ENCODE results near the gene AARS2. TPM values are rescaled to one million over a fixed set of nuclear protein-coding genes. Genes with fewer than 3 reads are reported as not detected.

Gene AARS2
- total RNA-seq, 3 donors from 2014 or later: 12.5 to 21.1 (median 15.9) TPM

DNA sequence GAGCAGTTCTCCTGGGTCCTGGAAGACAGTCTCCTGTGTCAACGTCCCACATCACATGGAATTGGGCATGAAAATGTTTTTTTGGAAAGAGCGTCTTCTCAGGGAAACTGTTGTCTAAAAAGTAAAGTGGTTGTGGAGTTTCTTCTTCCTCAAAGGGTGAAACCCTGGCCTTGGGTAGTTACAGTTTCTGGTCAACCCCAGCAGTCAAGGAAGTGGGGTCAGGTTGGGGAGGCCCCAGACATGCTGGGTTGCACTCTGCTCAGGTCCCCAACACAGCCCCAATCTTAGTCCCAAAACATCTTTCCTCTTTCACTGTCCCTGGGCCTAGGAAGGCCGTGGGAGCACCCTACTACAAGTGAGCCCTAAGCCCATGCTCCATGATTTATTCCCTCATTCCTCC, 46.8 kb downstream of the AARS2 start:
- no peak overlapping the region for H3K4me3 ChIP-seq
- TF ChIP-seq, protein P1, sequence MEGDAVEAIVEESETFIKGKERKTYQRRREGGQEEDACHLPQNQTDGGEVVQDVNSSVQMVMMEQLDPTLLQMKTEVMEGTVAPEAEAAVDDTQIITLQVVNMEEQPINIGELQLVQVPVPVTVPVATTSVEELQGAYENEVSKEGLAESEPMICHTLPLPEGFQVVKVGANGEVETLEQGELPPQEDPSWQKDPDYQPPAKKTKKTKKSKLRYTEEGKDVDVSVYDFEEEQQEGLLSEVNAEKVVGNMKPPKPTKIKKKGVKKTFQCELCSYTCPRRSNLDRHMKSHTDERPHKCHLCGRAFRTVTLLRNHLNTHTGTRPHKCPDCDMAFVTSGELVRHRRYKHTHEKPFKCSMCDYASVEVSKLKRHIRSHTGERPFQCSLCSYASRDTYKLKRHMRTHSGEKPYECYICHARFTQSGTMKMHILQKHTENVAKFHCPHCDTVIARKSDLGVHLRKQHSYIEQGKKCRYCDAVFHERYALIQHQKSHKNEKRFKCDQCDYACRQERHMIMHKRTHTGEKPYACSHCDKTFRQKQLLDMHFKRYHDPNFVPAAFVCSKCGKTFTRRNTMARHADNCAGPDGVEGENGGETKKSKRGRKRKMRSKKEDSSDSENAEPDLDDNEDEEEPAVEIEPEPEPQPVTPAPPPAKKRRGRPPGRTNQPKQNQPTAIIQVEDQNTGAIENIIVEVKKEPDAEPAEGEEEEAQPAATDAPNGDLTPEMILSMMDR (IDR thresholded peaks at IDR 0.05): no peak
- H3K36me3 ChIP-seq (ENCODE audit: low read depth): no peaks in the 10 kb centered on the region
- no peaks in the 10 kb centered on the region for H3K9me3 ChIP-seq
- no peak for DNase-seq
- ATAC-seq: no peak
- intact Hi-C loops (cut with DNase I, micrococcal nuclease): loop anchor here (5.0 kb wide), 1 partner anchor 71 kb away; no protein-coding TSS in a partner anchor
- H3K4me1 ChIP-seq (ENCODE audit: low read depth): peaks cover 17% of the 10 kb centered on the region

- H3K36me3 ChIP-seq (ENCODE audit: low read depth): no peaks in the 10 kb centered on the region
- no peak overlapping the region for H3K4me3 ChIP-seq
- no peaks in the 10 kb centered on the region for H3K9me3 ChIP-seq
- DNase-seq (no peak), ATAC-seq (no peak)
- intact Hi-C loops (cut with DNase I, micrococcal nuclease): loop anchor here (5.0 kb wide), 1 partner anchor 72 kb away; no protein-coding TSS in a partner anchor
- peaks cover 17% of the 10 kb centered on the region for H3K4me1 ChIP-seq (ENCODE audit: low read depth)
- TF ChIP-seq, protein P1 (IDR thresholded peaks at IDR 0.05): no peak
Measured at GRCh38 chr6:44265722-44266233, 47.4 kb downstream of the AARS2 start.

DNA sequence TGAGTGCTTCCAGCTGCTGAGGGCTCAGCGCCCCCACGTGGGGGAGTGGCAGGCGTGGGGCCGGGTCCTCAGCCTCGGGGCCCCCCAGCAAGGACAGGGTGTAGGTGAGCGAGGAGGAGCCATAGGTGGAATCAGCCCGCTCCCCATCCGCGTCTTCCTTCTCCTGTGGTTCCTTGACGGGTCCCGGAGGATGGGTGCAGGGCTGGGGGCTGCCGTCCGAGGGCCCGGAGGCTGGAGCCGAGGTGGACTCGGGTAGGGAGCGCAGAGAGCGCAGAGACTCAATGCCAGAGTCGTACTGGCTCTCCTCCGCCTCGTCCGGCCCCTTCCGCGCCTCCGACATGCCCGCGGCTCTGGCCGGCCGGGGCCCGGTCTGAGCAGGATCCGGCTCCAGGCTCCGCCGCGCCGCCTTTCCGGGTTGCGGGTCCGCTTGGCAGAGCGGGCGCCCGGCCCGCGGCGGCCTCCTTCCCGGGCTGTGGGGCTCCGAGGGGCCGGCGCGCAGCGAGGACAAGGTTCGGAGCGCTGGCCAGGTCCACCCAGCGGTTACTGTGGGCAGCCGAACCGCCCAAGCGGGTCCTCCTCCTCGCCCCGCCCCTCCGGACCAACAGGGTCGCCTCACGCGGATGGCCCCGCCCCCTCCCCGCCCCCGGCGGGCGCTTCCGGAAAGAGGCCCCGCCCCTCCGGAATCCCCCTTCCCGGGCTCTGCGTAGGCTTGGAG, 48.0 kb downstream of the AARS2 start, which contains the start of gene NFKBIE:
Gene NFKBIE (minus strand): TSS at position 545 of the 715 bp plus-strand sequence. CDS start 205 bp downstream, at position 340.
- peaks cover 17% of the 10 kb centered on the region for H3K4me1 ChIP-seq (ENCODE audit: low read depth)
- H3K9me3 ChIP-seq: no peaks in the 10 kb centered on the region
- peak; percentile 96 to 99 (median 98) for DNase-seq
- H3K4me3 ChIP-seq: peak within 1 kb of the TSS; percentile 30
- TF ChIP-seq, protein P1 (IDR thresholded peaks at IDR 0.05): no peak
- intact Hi-C loops (cut with DNase I, micrococcal nuclease): loop anchor here (5.0 kb wide), 1 partner anchor 72 kb away; no protein-coding TSS in a partner anchor
- ATAC-seq: peak; percentile 88
- H3K36me3 ChIP-seq (ENCODE audit: low read depth): no peaks in the 10 kb centered on the region

GRCh38 chr6:44264154-44265006, 48.8 kb downstream of the AARS2 start:
- intact Hi-C loops (cut with DNase I, micrococcal nuclease): loop anchor here (5.0 kb wide), 1 partner anchor 73 kb away; no protein-coding TSS in a partner anchor
- ATAC-seq (peak; percentile 54), DNase-seq (peak; percentile 60 to 87 (median 72))
- TF ChIP-seq, protein P1 (IDR thresholded peaks at IDR 0.05): no peak
- Histone ChIP-seq H3K4me1 (ENCODE audit: low read depth) (peaks cover 17% of the 10 kb centered on the region), H3K4me3 (peak overlapping the region; percentile 30), H3K9me3 (no peaks in the 10 kb centered on the region), H3K36me3 (ENCODE audit: low read depth) (no peaks in the 10 kb centered on the region)

DNA sequence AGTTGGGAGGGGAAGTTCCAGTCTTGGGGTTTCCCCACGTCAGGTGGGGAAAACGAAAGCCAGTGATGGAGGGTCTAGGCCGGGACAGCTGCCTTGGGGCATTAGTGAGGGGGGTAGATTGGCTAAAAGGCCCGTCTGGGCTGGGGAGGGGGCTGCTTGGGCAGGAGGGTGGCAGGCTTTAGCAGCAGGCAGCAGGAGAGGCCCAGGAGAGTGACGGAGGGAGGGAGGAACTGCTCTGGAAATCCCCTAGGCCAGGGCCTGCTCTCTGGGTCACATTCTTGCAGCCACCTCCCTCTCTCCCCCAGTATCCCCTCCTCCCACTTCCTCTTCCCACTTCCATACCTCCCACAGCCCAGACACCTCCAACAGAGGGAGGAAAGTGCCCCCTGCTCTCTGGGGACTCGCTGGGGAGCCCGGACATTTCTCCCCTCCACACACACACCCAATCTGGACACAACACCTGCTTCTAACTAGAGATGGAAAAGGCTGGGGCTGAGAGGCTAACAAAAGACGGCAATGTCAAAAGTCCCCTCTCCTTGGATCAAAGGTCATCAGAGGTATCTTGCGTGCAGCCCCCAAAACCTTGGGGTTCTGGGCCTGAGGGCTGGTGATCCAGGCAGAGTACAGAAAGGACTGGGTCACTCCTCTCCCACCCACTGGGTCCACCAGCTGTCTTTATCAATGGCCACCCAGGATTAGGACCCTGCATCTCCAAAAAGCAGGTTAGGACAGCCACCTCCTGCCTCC, 49.6 kb downstream of the AARS2 start:
- Histone ChIP-seq H3K4me3 (no peak overlapping the region), H3K36me3 (ENCODE audit: low read depth) (no peaks in the 10 kb centered on the region), H3K9me3 (no peaks in the 10 kb centered on the region), H3K4me1 (ENCODE audit: low read depth) (peaks cover 17% of the 10 kb centered on the region)
- ATAC-seq (peak; percentile 32), DNase-seq (peak in 2 of 3 donors; percentile 50 to 68)
- TF ChIP-seq, protein P1 (IDR thresholded peaks at IDR 0.05): no peak
- intact Hi-C loops (cut with DNase I, micrococcal nuclease): no loop called here

Data from mucosa of descending colon (tissue), 3 donors.